ENCODE data around the gene ARHGAP27.
"Not testable (repeated sequence)": the region's sequence is repeated elsewhere in the genome, so short reads cannot be mapped to it uniquely, and the experiment has no call there.

ARHGAP27 gene

GRCh38 chr17:45446872-45447625 is 14.4 kb upstream of the ARHGAP27 start:
- not testable (repeated sequence) for DNase-seq

- DNase-seq, result peak; percentile 65
Measured at GRCh38 chr17:45445901-45446743, 13.5 kb upstream of the ARHGAP27 start.

- DNase-seq, result not testable (repeated sequence)
Measured at GRCh38 chr17:45444856-45445820, 12.5 kb upstream of the ARHGAP27 start.

GRCh38 chr17:45444301-45444700 is 11.6 kb upstream of the ARHGAP27 start:
- DNase-seq, result not testable (repeated sequence)

GRCh38 chr17:45443371-45444260 is 10.9 kb upstream of the ARHGAP27 start:
- DNase-seq, result not testable (repeated sequence)

- DNase-seq, result no peak
Measured at GRCh38 chr17:45441526-45442310, 9.0 kb upstream of the ARHGAP27 start.

GRCh38 chr17:45440839-45441515 is 8.3 kb upstream of the ARHGAP27 start:
- peak; percentile 51 for DNase-seq

- no peak for DNase-seq
Measured at GRCh38 chr17:45440161-45440778, 7.6 kb upstream of the ARHGAP27 start.

GRCh38 chr17:45438931-45439610 is 6.4 kb upstream of the ARHGAP27 start:
- no peak for DNase-seq

- no peak for DNase-seq
Measured at GRCh38 chr17:45437465-45438283, 5.0 kb upstream of the ARHGAP27 start.

GRCh38 chr17:45436625-45437464 is 4.2 kb upstream of the ARHGAP27 start:
- DNase-seq, result no peak

- DNase-seq, result no peak
Measured at GRCh38 chr17:45436161-45436560, 3.5 kb upstream of the ARHGAP27 start.

- DNase-seq, result no peak
Measured at GRCh38 chr17:45435481-45435880, 2.8 kb upstream of the ARHGAP27 start.

GRCh38 chr17:45433159-45433535 is 477 bp upstream of the ARHGAP27 start:
- DNase-seq, result no peak

- DNase-seq, result peak; percentile 86
Measured at GRCh38 chr17:45431531-45432404, 902 bp downstream of the ARHGAP27 start.

Measured in stimulated activated CD8-positive, alpha-beta memory T cell treated with anti-CD3 and anti-CD28 coated beads, Interleukin-4, amount 100 ng/mL, for 48 hours (primary cell).